Mesothelial cell of epicardium (in vitro differentiated cells): Measurements from ENCODE around the gene FAM53B. TPM values are rescaled to one million over a fixed set of nuclear protein-coding genes. Genes with fewer than 3 reads are reported as not detected.

Experiments
- DNase-seq, 2 experiments: peaks; one replicate each; pipeline ENCODE4 v3.0.0; 2021; ENCODE audit warnings: low spot score in 2 of 2; ENCODE audit not compliant: unreplicated experiment in 2 of 2
- H3K27ac Mint-ChIP-seq: 2 replicates; pipeline ENCODE4 v1.8.0; 2021; ENCODE audit warnings: mixed read lengths
- H3K27me3 Mint-ChIP-seq: 2 replicates; pipeline ENCODE4 v1.8.0; 2021; ENCODE audit warnings: low read depth, mixed read lengths
- H3K36me3 Mint-ChIP-seq: 2 replicates; pipeline ENCODE4 v1.8.0; 2021; ENCODE audit warnings: mixed read lengths
- H3K4me1 Mint-ChIP-seq: 2 replicates; pipeline ENCODE4 v1.8.0; 2021; ENCODE audit warnings: mixed read lengths
- H3K4me3 Mint-ChIP-seq: 2 replicates; pipeline ENCODE4 v1.8.0; 2021; ENCODE audit warnings: mild to moderate bottlenecking, moderate library complexity, mixed read lengths
- H3K9me3 Mint-ChIP-seq: 2 replicates; pipeline ENCODE4 v1.8.0; 2021; ENCODE audit warnings: mixed read lengths
- total RNA-seq: library from RNA; stranded (reverse); gene quantifications from 3 replicates; pipeline ENCODE4 v1.2.1, GENCODE V29; 2021
- TF ChIP-seq, protein P1 (sequence below): fragments of 200-600 bp; sonication (generic); IDR thresholded peaks from one replicate; pipeline ENCODE4 v1.5.0; 2021; ENCODE audit warnings: antibody characterized with exemption; ENCODE audit not compliant: unreplicated experiment

Gene FAM53B
- total RNA-seq, 1 donor from 2014 or later, result 42.0 TPM

DNA sequence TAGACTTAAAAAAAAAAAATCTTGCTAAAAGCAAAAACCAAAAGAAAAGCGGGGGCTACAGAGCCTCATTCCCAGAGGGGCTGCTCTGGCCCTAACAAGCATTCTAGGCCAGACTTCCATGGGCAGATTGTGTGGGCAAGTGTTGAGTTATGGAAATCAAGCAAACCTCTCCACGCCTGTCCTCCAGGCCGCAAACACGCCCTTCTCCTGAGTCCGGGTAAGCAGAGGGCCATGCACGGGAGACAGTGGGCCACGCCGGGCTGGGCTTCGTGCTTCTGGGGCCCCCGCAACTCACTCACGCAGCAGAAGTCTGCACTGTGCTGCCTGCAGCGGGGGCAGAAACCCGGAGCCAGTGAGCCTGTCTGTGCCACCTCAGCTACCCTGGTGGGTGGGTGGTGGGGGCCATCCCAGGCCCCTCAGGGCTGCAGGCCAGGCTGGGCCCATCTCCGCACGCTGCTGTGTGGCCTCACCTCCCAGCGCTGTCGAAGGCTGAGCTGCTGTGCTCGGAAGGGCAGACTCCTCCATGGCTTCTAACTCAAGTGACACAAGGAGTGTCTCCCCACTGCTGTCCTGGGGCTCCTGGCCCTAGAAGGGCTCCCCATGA lies 125.6 kb downstream of the FAM53B start:
- no peak overlapping the region for H3K4me3 Mint-ChIP-seq
- no peaks in the 10 kb centered on the region for H3K9me3 Mint-ChIP-seq
- H3K36me3 Mint-ChIP-seq, result peaks cover 6% of the 10 kb centered on the region
- peaks cover 14% of the 10 kb centered on the region for H3K4me1 Mint-ChIP-seq
- no peaks in the 10 kb centered on the region for H3K27me3 Mint-ChIP-seq
- no peak for DNase-seq
- no peak overlapping the region for H3K27ac Mint-ChIP-seq
- TF ChIP-seq, protein P1, sequence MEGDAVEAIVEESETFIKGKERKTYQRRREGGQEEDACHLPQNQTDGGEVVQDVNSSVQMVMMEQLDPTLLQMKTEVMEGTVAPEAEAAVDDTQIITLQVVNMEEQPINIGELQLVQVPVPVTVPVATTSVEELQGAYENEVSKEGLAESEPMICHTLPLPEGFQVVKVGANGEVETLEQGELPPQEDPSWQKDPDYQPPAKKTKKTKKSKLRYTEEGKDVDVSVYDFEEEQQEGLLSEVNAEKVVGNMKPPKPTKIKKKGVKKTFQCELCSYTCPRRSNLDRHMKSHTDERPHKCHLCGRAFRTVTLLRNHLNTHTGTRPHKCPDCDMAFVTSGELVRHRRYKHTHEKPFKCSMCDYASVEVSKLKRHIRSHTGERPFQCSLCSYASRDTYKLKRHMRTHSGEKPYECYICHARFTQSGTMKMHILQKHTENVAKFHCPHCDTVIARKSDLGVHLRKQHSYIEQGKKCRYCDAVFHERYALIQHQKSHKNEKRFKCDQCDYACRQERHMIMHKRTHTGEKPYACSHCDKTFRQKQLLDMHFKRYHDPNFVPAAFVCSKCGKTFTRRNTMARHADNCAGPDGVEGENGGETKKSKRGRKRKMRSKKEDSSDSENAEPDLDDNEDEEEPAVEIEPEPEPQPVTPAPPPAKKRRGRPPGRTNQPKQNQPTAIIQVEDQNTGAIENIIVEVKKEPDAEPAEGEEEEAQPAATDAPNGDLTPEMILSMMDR, result no peak

DNA sequence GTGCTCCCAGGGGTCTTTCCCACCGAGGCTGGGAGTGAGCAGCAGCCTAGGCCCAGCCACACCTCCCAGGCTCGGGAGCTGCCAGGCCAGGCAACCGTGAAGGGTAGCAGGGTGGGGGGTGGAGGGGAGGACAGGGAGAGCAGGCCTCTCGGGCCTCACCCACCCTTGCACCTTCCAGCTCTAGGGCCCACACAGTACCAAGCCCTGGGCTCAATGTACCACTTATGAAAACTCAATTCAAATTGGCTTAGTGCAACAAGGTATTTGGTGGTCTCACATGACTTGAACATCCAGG lies 127.4 kb downstream of the FAM53B start:
- H3K4me1 Mint-ChIP-seq, result peaks cover 16% of the 10 kb centered on the region
- H3K36me3 Mint-ChIP-seq, result peaks cover 2% of the 10 kb centered on the region
- DNase-seq, result no peak
- no peak overlapping the region for H3K27ac Mint-ChIP-seq
- TF ChIP-seq, protein P1, result no peak
- no peaks in the 10 kb centered on the region for H3K9me3 Mint-ChIP-seq
- no peaks in the 10 kb centered on the region for H3K27me3 Mint-ChIP-seq
- no peak overlapping the region for H3K4me3 Mint-ChIP-seq

DNA sequence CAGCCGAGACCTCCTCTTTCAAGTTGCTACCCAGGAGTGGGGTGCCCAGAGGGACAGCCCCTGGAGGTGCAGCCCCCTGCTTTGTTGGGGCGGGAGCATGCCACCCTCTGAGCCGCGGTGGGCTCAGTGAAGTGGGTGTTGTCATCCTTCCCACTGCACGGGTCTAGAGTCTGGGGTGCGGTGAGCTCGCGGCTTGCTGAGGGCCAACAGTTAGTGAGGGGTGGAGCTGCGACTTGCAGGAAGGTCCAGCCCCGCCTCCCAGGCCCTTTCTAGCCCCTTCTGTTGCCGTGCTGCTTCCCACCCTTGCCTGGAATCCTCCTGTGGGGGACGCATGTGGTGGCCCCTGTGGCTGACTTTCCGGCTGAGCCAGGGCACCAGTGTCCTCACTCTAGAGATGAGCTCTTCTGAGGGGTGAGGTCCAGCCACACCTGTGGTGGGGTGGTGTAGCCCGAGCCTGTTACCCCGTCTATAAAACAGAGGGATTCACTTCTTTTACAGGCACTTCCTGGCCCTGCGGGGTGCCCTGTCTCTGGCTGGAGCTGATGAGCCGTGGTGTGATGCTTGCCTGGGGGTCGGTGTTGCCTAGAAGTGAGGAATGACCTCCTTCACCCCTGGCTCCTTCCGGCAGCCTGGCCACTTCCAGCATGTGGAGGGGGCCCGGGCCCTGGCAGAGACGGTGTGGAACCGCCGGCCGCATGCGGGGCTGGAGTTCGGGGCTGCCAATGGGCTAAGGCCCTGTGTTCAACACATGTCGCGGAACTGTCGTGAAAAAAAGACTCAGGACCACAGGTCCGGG lies 127.9 kb downstream of the FAM53B start:
- H3K36me3 Mint-ChIP-seq, result peaks cover 2% of the 10 kb centered on the region
- TF ChIP-seq, protein P1, result no peak
- DNase-seq, result no peak
- H3K27me3 Mint-ChIP-seq, result no peaks in the 10 kb centered on the region
- no peak overlapping the region for H3K4me3 Mint-ChIP-seq
- no peaks in the 10 kb centered on the region for H3K9me3 Mint-ChIP-seq
- no peak overlapping the region for H3K27ac Mint-ChIP-seq
- H3K4me1 Mint-ChIP-seq, result peaks cover 16% of the 10 kb centered on the region

DNA sequence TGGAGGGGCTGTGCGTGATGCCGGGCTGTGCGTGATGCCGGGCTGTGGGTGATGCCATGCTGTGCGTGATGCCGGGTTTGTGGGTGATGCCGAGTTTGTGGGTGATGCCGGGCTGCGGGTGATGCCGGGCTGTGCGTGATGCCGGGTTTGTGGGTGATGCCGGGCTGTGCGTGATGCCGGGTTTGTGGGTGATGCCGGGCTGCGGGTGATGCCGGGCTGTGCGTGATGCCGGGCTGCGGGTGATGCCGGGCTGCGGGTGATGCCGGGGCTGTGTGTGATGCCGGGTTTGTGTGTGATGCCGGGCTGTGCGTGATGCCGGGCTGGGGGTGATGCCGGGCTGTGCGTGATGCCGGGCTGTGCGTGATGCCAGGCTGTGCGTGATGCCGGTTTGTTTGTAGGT lies 128.9 kb downstream of the FAM53B start:
- no peak for DNase-seq
- H3K27ac Mint-ChIP-seq, result no peak overlapping the region
- peaks cover 16% of the 10 kb centered on the region for H3K4me1 Mint-ChIP-seq
- H3K9me3 Mint-ChIP-seq, result no peaks in the 10 kb centered on the region
- H3K4me3 Mint-ChIP-seq, result no peak overlapping the region
- TF ChIP-seq, protein P1, result no peak
- peaks cover 2% of the 10 kb centered on the region for H3K36me3 Mint-ChIP-seq
- H3K27me3 Mint-ChIP-seq, result no peaks in the 10 kb centered on the region

DNA sequence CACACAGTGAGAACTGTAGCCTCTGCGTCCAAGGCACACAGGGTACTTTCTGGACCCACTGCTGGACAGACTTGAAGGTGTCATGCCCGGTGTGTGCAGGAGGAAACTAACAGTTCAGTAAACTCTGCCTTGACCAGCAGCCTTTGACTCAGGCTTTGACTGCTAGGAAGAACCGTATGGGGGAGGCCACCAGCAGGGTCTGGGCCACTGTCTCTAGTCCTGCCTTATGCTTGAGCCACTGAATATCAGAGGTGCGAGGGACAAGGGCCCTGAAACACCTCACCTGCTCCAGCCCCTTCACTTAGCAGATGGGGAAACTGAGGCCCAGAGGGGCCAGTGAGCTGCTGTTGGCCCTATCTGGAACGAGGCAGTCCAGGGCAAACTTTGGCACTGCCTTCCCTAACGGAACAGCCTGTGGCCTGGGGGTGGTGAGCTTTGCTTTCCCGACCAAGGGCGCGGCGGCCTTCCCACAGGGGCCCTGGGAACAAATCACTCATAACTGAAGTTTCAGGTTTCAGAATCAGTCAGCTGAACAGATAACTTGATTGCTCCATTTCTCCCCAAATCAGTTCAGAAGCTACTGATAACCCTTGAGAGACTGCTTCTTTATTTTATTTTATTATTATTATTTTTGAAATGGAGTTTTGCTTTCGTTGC lies 130.0 kb downstream of the FAM53B start:
- TF ChIP-seq, protein P1, result no peak
- Mint-ChIP-seq H3K4me3 (no peak overlapping the region), H3K4me1 (peaks cover 9% of the 10 kb centered on the region), H3K9me3 (no peaks in the 10 kb centered on the region), H3K27me3 (no peaks in the 10 kb centered on the region), H3K27ac (no peak overlapping the region), H3K36me3 (peaks cover 2% of the 10 kb centered on the region)
- no peak for DNase-seq
